Esophagus muscularis mucosa (tissue), 4 donors: ENCODE data around the gene PEPD. TPM values are rescaled to one million over a fixed set of nuclear protein-coding genes. Genes with fewer than 3 reads are reported as not detected.

Experiments
- DNase-seq: peaks from one replicate; pipeline ENCODE4 v3.0.0-alpha.2; 2017; ENCODE audit errors: extremely low spot score
- H3K27ac ChIP-seq, 4 donors: fragments of 200-600 bp; sonication (generic); replicated peaks in 1 of 4; 1 replicate in 3 of 4; 2 replicates in 1 of 4; pipeline ENCODE4 v1.5.1; 2016 to 2019; ENCODE audit warnings: mild to moderate bottlenecking in 1 of 4
- H3K27me3 ChIP-seq, 4 donors: fragments of 200-600 bp; sonication (generic); one replicate each; pipeline versions ENCODE4 v1.5.1 to v1.6.0; 2016 to 2019
- H3K36me3 ChIP-seq, 4 donors: fragments of 200-600 bp; sonication (generic); one replicate each; pipeline ENCODE4 v1.5.1; 2016 to 2019
- H3K4me1 ChIP-seq, 4 donors: fragments of 200-600 bp; sonication (generic); one replicate each; pipeline ENCODE4 v1.5.1; 2016 to 2019
- H3K4me3 ChIP-seq, 4 donors: fragments of 200-600 bp; sonication (generic); 1 replicate in 2 of 4; 2 replicates in 2 of 4; pipeline ENCODE4 v1.5.1; 2016 to 2019; ENCODE audit warnings: mild to moderate bottlenecking in 4 of 4, moderate library complexity in 1 of 4
- H3K9me3 ChIP-seq, 4 donors: fragments of 200-600 bp; sonication (generic); 1 replicate in 3 of 4; 2 replicates in 1 of 4; pipeline ENCODE4 v1.5.1; 2016 to 2019
- CTCF ChIP-seq, 3 experiments: fragments of 200-600 bp in 2 of 3; fragments of 450-650 bp in 1 of 3; sonication (generic) in 2 of 3; IDR thresholded peaks; one replicate each; pipeline ENCODE4 v1.5.1; 2017 to 2019; ENCODE audit warnings: antibody characterized with exemption in 3 of 3, mild to moderate bottlenecking in 2 of 3, moderate library complexity in 1 of 3
- EP300 ChIP-seq: sonication (generic); formaldehyde crosslinking; IDR thresholded peaks from one replicate; pipeline ENCODE4 v1.6.1; 2017; ENCODE audit warnings: antibody characterized with exemption
- POLR2A ChIP-seq: fragments of 450-650 bp; IDR thresholded peaks from one replicate; pipeline ENCODE4 v1.6.1; 2017; ENCODE audit warnings: antibody characterized with exemption, moderate library complexity, mild to moderate bottlenecking, low read depth
- POLR2AphosphoS5 ChIP-seq, 2 donors: sonication (generic); formaldehyde crosslinking; IDR thresholded peaks; one replicate each; pipeline ENCODE4 v1.6.1; 2017; ENCODE audit warnings: antibody characterized with exemption in 2 of 2
- WGBS: methylation state at CpG from one replicate; pipeline ENCODE4 v1.1.5; 2018; 5-methylcytosine and 5-hydroxymethylcytosine counted together
- intact Hi-C: fragments of 100-400 bp; cut with DNase I; formaldehyde crosslinking; loops from one replicate; pipeline ENCODE4 v1.15.1; 2023
- total RNA-seq, 4 donors: library from RNA; depleted of rRNA; stranded (reverse); fragments of >200 nt; gene quantifications; one replicate each; pipeline versions ENCODE4 v1.1.0 to v1.2.1, GENCODE V29; 2016

PEPD gene
- total RNA-seq, 4 donors from 2014 or later = 59.8 to 90.9 (median 73.0) TPM

DNA sequence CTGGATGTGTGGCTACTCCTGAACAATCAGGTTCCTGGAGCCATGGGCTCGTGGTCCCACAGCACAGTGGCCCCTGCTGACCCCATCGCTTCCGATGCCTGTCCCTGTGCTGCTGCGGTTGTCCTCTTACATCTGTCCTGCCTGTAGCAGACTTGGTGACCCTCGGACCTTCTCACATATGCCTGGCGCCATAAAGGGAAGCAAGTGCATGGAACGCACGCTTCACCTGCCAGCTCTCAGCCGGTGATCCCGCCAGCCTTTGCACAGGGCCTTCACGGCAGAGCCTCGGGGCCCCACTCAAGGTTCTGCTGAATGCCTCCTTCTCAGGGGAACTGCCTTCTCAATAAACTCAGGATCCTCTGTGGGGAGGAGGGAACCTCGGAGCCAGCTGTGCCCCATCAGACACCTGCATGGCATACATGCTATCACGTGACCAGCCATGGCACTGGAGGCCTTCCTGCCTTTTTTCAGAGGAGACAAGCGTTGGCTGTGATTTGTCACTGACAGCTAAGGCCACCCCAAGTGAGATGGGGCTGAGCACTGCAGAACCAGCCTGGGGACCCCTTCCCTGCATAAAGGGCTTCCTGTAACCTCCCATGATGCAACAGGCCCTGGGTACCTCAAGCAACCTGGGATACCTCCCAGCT is 24.3 kb downstream of the PEPD start:
- peaks cover 16 to 78% (median 52%) of the 10 kb centered on the region in 4 donors for H3K36me3 ChIP-seq
- TF ChIP-seq POLR2AphosphoS5 (IDR thresholded peaks at IDR 0.05) (no peak), POLR2A (no peak), CTCF (IDR thresholded peaks at IDR 0.05) (no peak), EP300 (no peak)
- 88% methylated on average over 14 of the region's 15 CpGs for WGBS
- DNase-seq = no peak
- no peak overlapping the region for H3K4me3 ChIP-seq
- no peak overlapping the region for H3K27ac ChIP-seq
- intact Hi-C loops = no loop called here
- no peaks in the 10 kb centered on the region for H3K27me3 ChIP-seq
- no peaks in the 10 kb centered on the region for H3K4me1 ChIP-seq
- H3K9me3 ChIP-seq = no peaks in the 10 kb centered on the region

GRCh38 chr19:33496038-33496895 is 25.3 kb downstream of the PEPD start:
- H3K27me3 ChIP-seq = no peaks in the 10 kb centered on the region
- TF ChIP-seq POLR2A = no peak
- TF ChIP-seq CTCF (IDR thresholded peaks at IDR 0.05) = no peak
- TF ChIP-seq EP300 = no peak
- no peak for TF ChIP-seq POLR2AphosphoS5 (IDR thresholded peaks at IDR 0.05)
- H3K4me1 ChIP-seq = no peaks in the 10 kb centered on the region
- intact Hi-C loops = no loop called here
- no peak overlapping the region for H3K27ac ChIP-seq
- no peak for DNase-seq
- peaks cover 16 to 70% (median 52%) of the 10 kb centered on the region in 4 donors for H3K36me3 ChIP-seq
- 87% methylated on average over 28 of the region's 29 CpGs for WGBS
- no peak overlapping the region for H3K4me3 ChIP-seq
- no peaks in the 10 kb centered on the region for H3K9me3 ChIP-seq

GRCh38 chr19:33493401-33494275 is 28.0 kb downstream of the PEPD start:
- Histone ChIP-seq H3K4me3 (no peak overlapping the region), H3K36me3 (peaks cover 0 to 63% (median 41%) of the 10 kb centered on the region in 4 donors), H3K9me3 (no peaks in the 10 kb centered on the region), H3K27me3 (no peaks in the 10 kb centered on the region), H3K4me1 (no peaks in the 10 kb centered on the region), H3K27ac (no peak overlapping the region)
- intact Hi-C loops = no loop called here
- DNase-seq = no peak
- WGBS = 92% methylated on average over 14 of the region's 14 CpGs
- no peak for TF ChIP-seq CTCF (IDR thresholded peaks at IDR 0.05)
- TF ChIP-seq POLR2A = no peak
- no peak for TF ChIP-seq EP300
- TF ChIP-seq POLR2AphosphoS5 (IDR thresholded peaks at IDR 0.05) = no peak

- intact Hi-C loops = no loop called here
- Histone ChIP-seq H3K4me1 (no peaks in the 10 kb centered on the region), H3K27ac (no peak overlapping the region), H3K9me3 (no peaks in the 10 kb centered on the region), H3K27me3 (no peaks in the 10 kb centered on the region), H3K36me3 (peaks cover 6 to 63% (median 40%) of the 10 kb centered on the region in 4 donors), H3K4me3 (no peak overlapping the region)
- no peak for TF ChIP-seq EP300
- TF ChIP-seq CTCF (IDR thresholded peaks at IDR 0.05) = no peak
- TF ChIP-seq POLR2AphosphoS5 (IDR thresholded peaks at IDR 0.05) = no peak
- no peak for TF ChIP-seq POLR2A
- DNase-seq = no peak
- 97% methylated on average over 8 of the region's 8 CpGs for WGBS
Observed at GRCh38 chr19:33492951-33493350, 28.6 kb downstream of the PEPD start.
